SK-N-SH treated with all-trans-retinoic acid at 6 μM for 48 hours (cell line): Measurements from ENCODE around the gene TMEM43.

Experiments
- ATAC-seq: fragments of 200-7000 bp; cut with Tn5 transposase; 3 replicates; pipeline ENCODE4 v1.9.1; 2020; ENCODE audit warnings: mild to moderate bottlenecking, moderate library complexity
- ARNTL ChIP-seq: fragments of 450-650 bp; formaldehyde crosslinking; IDR thresholded peaks from 2 replicates; pipeline ENCODE4 v1.5.0; 2020; ENCODE audit warnings: low read depth, mild to moderate bottlenecking, moderate library complexity, borderline replicate concordance
- CSDC2 ChIP-seq: fragments of 250-450 bp; sonication (Bioruptor Pico); IDR thresholded peaks from 2 replicates; pipeline ENCODE4 v1.5.0; 2020; ENCODE audit warnings: mild to moderate bottlenecking, moderate library complexity
- ESRRG ChIP-seq: fragments of 250-450 bp; sonication (Bioruptor Pico); IDR thresholded peaks from 2 replicates; pipeline ENCODE4 v1.6.1; 2021; ENCODE audit warnings: mild to moderate bottlenecking
- GLIS3 ChIP-seq: fragments of 250-450 bp; sonication (Bioruptor Pico); IDR thresholded peaks from 2 replicates; pipeline ENCODE4 v1.5.0; 2020; ENCODE audit warnings: mild to moderate bottlenecking, moderate library complexity
- ISL1 ChIP-seq: fragments of 250-450 bp; sonication (Bioruptor Pico); IDR thresholded peaks from 2 replicates; pipeline ENCODE4 v2.1.2; 2022; ENCODE audit warnings: mild to moderate bottlenecking, moderate library complexity
- OSR1 ChIP-seq: fragments of 250-450 bp; sonication (Bioruptor Pico); IDR thresholded peaks from 2 replicates; pipeline ENCODE4 v1.8.0; 2022; ENCODE audit warnings: moderate library complexity, mild to moderate bottlenecking, inconsistent platforms
- PPARA ChIP-seq: fragments of 250-450 bp; sonication (Bioruptor Pico); IDR thresholded peaks from 2 replicates; pipeline ENCODE4 v1.5.0; 2020; ENCODE audit warnings: mild to moderate bottlenecking, borderline replicate concordance
- RARB ChIP-seq: fragments of 250-450 bp; sonication (Bioruptor Pico); IDR thresholded peaks from 2 replicates; pipeline ENCODE4 v1.8.0; 2021; ENCODE audit warnings: mild to moderate bottlenecking, moderate library complexity
- SNAI2 ChIP-seq: fragments of 250-450 bp; sonication (Bioruptor Pico); IDR thresholded peaks from 2 replicates; pipeline ENCODE4 v1.5.0; 2020; ENCODE audit warnings: mild to moderate bottlenecking, moderate library complexity
- TCF4 ChIP-seq: fragments of 250-450 bp; sonication (Bioruptor Pico); IDR thresholded peaks from 2 replicates; pipeline ENCODE4 v1.8.0; 2021; ENCODE audit warnings: mild to moderate bottlenecking, moderate library complexity, borderline replicate concordance
- TOX ChIP-seq: fragments of 250-450 bp; sonication (Bioruptor Pico); IDR thresholded peaks from 2 replicates; pipeline ENCODE4 v1.8.0; 2021; ENCODE audit warnings: mild to moderate bottlenecking, moderate library complexity, borderline replicate concordance
- ZC3H10 ChIP-seq: fragments of 250-450 bp; sonication (Bioruptor Pico); IDR thresholded peaks from 2 replicates; pipeline ENCODE4 v1.5.1; 2021; ENCODE audit warnings: mild to moderate bottlenecking, moderate library complexity
- ZFP3 ChIP-seq: fragments of 250-450 bp; sonication (Bioruptor Pico); IDR thresholded peaks from 2 replicates; pipeline ENCODE4 v1.5.0; 2020; ENCODE audit warnings: mild to moderate bottlenecking, moderate library complexity
- ZFP30 ChIP-seq: fragments of 450-650 bp; formaldehyde crosslinking; IDR thresholded peaks from 2 replicates; pipeline ENCODE4 v1.5.0; 2022; ENCODE audit warnings: mild to moderate bottlenecking, moderate library complexity
- ZNF70 ChIP-seq: fragments of 450-650 bp; formaldehyde crosslinking; IDR thresholded peaks from 2 replicates; pipeline ENCODE4 v1.5.0; 2020; ENCODE audit warnings: mild to moderate bottlenecking, moderate library complexity
- TF ChIP-seq, protein P1 (sequence below): fragments of 250-450 bp; sonication (Bioruptor Pico); IDR thresholded peaks from 2 replicates; pipeline ENCODE4 v1.5.1; 2020; ENCODE audit warnings: low read depth, mild to moderate bottlenecking, moderate library complexity
- TF ChIP-seq, protein P2 (sequence below): fragments of 250-450 bp; sonication (Bioruptor Pico); IDR thresholded peaks from 2 replicates; pipeline ENCODE4 v1.8.0; 2021; ENCODE audit warnings: low read depth, mild to moderate bottlenecking, moderate library complexity, borderline replicate concordance
- TF ChIP-seq, protein P3 (sequence below): fragments of 250-450 bp; sonication (Bioruptor Pico); IDR thresholded peaks from 2 replicates; pipeline ENCODE4 v1.5.0; 2020; ENCODE audit warnings: mild to moderate bottlenecking, moderate library complexity
- TF ChIP-seq, protein P4 (sequence below): fragments of 250-450 bp; sonication (Bioruptor Pico); IDR thresholded peaks from 2 replicates; pipeline ENCODE4 v1.5.1; 2021; ENCODE audit warnings: mild to moderate bottlenecking, moderate library complexity

TMEM43 gene

DNA sequence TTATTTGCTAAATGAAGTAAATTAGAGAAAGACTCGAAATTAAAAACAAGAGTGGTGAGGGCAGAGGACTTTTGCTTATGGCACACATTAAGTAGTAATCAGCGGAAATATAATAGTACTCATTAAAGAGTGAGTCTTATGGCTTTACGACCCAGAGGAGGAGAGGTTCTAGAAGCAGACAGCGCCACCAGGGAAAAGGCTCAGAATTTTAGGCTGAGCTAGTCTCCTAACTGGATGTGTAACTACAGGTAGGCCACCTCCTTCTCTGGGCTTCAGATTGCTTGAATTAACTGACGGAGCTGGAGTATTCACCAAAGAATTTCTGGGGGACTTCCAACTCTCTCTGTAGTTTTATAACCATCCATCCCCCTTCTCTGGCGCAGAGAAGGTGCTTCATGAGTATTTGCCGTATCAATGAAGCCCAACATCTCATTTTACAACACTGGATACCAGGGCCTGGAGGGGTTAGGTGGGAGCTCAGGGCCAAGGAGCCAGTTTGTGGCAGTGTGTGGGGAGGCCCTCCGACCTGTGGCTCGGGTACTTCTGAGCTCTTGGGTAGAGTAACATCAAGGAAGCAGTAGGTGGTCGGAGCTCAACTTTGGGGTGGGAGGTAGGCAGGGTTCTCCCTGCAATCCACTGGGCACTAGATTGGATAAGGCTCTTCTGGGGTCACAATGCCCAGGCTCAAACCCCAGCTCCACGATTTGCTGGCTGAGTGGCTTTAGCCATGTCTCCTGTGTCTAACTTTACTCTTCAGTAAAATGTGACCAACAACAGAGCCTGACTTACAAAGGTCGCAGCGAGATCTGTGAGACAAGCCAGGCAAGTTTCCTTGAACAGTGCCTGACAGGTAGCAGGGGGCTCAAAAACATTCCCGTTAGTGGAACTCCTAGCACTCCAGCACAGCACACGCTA, 1.3 kb upstream of the TMEM43 start (continued):
- TF ChIP-seq, protein P1, sequence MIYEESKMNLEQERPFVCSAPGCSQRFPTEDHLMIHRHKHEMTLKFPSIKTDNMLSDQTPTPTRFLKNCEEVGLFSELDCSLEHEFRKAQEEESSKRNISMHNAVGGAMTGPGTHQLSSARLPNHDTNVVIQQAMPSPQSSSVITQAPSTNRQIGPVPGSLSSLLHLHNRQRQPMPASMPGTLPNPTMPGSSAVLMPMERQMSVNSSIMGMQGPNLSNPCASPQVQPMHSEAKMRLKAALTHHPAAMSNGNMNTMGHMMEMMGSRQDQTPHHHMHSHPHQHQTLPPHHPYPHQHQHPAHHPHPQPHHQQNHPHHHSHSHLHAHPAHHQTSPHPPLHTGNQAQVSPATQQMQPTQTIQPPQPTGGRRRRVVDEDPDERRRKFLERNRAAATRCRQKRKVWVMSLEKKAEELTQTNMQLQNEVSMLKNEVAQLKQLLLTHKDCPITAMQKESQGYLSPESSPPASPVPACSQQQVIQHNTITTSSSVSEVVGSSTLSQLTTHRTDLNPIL = no peak
- TF ChIP-seq SNAI2 (CRISPR knock-in tag) (no peak), TOX (no peak), OSR1 (CRISPR knock-in tag) (no peak), ESRRG (CRISPR knock-in tag) (no peak)

DNA sequence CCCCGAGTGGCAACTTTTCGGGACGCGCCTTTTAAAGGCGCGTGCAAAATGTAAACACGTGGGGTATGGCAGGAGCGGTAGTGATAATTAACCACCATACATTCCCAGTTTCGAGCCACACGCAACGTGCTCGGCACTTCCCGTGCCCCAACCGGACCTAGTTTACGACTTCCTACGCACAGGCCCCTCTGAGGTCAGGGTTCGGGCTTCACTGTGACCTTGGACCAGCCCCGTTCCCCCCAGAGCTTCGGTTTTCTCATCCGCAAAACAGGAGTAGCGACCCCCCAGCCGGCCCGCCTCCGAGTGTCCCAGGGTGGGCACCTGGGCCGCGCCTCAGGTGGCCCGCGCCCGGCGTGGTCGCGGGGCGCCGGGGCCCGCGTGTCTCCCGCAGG, 633 bp upstream of the TMEM43 start:
- TF ChIP-seq ZFP3 (CRISPR knock-in tag) = peak; percentile 58; the same call in 1 of the 2 replicates
- no peak for TF ChIP-seq RARB (CRISPR knock-in tag)
- ATAC-seq = peak; percentile 9

DNA sequence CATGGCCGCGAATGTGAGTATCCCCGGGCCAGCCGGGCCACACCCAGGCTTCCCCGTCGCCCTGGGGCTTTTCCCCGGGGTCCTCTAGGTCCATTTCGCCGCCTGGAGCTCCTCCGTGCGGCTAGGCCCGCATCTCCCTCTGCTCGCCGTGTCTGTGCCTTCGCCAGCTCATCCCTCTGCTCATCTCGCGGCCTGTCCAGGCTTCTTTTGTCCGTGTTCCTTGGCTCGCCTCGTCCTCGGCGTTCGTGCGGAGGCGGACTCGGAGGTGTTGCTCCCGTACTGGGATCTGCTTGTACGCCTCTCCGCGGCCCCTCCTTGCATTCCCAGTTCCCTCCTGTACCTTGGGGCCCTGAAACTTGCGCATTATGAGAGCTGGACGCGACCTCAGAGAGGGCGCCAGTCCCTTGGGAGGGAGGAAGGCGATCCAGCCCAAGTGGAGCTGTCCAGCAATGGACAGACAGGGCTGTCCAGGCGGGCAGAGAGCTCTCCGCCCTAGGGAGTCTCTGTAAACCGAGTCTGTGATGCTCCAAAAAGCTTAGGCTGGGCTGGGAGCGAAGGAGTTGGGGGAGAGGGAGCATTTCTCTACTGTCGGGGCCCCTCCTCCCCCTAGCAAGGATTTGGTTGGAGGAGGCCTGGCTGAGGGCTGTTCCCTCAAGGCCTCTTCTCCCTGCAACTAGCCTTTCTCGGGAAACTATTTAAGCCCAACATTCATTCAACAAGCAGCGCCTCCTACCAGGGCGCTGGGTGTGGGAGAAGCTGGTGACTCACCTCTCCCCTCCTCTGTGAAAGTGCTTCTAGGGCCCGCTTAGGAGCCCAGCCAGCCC, 553 bp downstream of the TMEM43 start:
- no peak for TF ChIP-seq RARB (CRISPR knock-in tag)
- no peak for TF ChIP-seq GLIS3 (CRISPR knock-in tag)
- no peak; the same call in 1 of the 2 replicates for TF ChIP-seq ZFP3 (CRISPR knock-in tag)
- TF ChIP-seq ZFP30 = no peak
- TF ChIP-seq, protein P2, sequence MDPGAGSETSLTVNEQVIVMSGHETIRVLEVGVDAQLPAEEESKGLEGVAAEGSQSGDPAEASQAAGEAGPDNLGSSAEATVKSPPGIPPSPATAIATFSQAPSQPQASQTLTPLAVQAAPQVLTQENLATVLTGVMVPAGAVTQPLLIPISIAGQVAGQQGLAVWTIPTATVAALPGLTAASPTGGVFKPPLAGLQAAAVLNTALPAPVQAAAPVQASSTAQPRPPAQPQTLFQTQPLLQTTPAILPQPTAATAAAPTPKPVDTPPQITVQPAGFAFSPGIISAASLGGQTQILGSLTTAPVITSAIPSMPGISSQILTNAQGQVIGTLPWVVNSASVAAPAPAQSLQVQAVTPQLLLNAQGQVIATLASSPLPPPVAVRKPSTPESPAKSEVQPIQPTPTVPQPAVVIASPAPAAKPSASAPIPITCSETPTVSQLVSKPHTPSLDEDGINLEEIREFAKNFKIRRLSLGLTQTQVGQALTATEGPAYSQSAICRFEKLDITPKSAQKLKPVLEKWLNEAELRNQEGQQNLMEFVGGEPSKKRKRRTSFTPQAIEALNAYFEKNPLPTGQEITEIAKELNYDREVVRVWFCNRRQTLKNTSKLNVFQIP (CRISPR knock-in tag) = no peak
- no peak for TF ChIP-seq PPARA (CRISPR knock-in tag)
- no peak for TF ChIP-seq OSR1 (CRISPR knock-in tag)
- TF ChIP-seq, protein P1 = no peak
- TF ChIP-seq, protein P3, sequence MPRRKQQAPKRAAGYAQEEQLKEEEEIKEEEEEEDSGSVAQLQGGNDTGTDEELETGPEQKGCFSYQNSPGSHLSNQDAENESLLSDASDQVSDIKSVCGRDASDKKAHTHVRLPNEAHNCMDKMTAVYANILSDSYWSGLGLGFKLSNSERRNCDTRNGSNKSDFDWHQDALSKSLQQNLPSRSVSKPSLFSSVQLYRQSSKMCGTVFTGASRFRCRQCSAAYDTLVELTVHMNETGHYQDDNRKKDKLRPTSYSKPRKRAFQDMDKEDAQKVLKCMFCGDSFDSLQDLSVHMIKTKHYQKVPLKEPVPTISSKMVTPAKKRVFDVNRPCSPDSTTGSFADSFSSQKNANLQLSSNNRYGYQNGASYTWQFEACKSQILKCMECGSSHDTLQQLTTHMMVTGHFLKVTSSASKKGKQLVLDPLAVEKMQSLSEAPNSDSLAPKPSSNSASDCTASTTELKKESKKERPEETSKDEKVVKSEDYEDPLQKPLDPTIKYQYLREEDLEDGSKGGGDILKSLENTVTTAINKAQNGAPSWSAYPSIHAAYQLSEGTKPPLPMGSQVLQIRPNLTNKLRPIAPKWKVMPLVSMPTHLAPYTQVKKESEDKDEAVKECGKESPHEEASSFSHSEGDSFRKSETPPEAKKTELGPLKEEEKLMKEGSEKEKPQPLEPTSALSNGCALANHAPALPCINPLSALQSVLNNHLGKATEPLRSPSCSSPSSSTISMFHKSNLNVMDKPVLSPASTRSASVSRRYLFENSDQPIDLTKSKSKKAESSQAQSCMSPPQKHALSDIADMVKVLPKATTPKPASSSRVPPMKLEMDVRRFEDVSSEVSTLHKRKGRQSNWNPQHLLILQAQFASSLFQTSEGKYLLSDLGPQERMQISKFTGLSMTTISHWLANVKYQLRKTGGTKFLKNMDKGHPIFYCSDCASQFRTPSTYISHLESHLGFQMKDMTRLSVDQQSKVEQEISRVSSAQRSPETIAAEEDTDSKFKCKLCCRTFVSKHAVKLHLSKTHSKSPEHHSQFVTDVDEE (CRISPR knock-in tag) = no peak
- TF ChIP-seq, protein P4, sequence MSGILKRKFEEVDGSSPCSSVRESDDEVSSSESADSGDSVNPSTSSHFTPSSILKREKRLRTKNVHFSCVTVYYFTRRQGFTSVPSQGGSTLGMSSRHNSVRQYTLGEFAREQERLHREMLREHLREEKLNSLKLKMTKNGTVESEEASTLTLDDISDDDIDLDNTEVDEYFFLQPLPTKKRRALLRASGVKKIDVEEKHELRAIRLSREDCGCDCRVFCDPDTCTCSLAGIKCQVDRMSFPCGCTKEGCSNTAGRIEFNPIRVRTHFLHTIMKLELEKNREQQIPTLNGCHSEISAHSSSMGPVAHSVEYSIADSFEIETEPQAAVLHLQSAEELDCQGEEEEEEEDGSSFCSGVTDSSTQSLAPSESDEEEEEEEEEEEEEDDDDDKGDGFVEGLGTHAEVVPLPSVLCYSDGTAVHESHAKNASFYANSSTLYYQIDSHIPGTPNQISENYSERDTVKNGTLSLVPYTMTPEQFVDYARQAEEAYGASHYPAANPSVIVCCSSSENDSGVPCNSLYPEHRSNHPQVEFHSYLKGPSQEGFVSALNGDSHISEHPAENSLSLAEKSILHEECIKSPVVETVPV (CRISPR knock-in tag) = no peak
- no peak for TF ChIP-seq CSDC2 (CRISPR knock-in tag)
- TF ChIP-seq TCF4 (CRISPR knock-in tag) = no peak
- no peak for TF ChIP-seq ISL1 (CRISPR knock-in tag)
- no peak for TF ChIP-seq TOX
- no peak for TF ChIP-seq ZC3H10 (CRISPR knock-in tag)
- TF ChIP-seq ZNF70 (CRISPR knock-in tag) = no peak
- TF ChIP-seq ARNTL (CRISPR knock-in tag) = no peak
- peak; percentile 72 for ATAC-seq
